Suppressor macrophage treated with lipopolysaccharide for 1 hour (primary cell): Measurements from ENCODE around the gene MEIOC.

Experiments used
- DNase-seq, 3 donors: peaks; one replicate each; pipeline ENCODE4 v3.0.0-alpha.2; 2020 to 2022

The MEIOC gene

GRCh38 chr17:44719444-44719843, 63.2 kb downstream of the MEIOC start:
- DNase-seq = no peak

- no peak for DNase-seq
These were observed 66.0 kb downstream of the MEIOC start for GRCh38 chr17:44722254-44722653.
